ENCODE data around the gene ZNF740. TPM values are rescaled to one million over a fixed set of nuclear protein-coding genes. Genes with fewer than 3 reads are reported as not detected.
"Not testable (repeated sequence)": the region's sequence is repeated elsewhere in the genome, so short reads cannot be mapped to it uniquely, and the experiment has no call there.

The ZNF740 gene
- total RNA-seq, 1 donor from 2014 or later, result 16.8 TPM

DNA sequence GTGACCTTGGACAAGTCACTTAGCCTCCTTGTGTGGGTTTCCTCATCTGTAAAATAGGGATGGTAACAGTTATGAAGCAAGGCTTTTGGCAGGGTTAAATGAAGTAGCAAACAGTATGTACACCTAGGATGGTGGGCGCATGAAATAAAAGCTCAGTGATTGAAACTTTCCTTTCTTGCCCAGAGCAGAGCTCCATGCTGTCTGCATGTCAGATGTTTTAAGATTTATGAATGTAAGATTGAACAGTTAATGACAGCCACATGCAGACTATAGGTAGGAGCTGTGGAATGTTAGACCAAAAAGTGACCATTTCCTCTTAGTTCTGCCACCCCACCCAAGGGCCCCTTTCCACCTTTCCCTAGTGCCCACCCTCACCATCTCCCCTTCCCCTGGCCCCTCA is 14.5 kb downstream of the ZNF740 start:
- no peak for DNase-seq

DNA sequence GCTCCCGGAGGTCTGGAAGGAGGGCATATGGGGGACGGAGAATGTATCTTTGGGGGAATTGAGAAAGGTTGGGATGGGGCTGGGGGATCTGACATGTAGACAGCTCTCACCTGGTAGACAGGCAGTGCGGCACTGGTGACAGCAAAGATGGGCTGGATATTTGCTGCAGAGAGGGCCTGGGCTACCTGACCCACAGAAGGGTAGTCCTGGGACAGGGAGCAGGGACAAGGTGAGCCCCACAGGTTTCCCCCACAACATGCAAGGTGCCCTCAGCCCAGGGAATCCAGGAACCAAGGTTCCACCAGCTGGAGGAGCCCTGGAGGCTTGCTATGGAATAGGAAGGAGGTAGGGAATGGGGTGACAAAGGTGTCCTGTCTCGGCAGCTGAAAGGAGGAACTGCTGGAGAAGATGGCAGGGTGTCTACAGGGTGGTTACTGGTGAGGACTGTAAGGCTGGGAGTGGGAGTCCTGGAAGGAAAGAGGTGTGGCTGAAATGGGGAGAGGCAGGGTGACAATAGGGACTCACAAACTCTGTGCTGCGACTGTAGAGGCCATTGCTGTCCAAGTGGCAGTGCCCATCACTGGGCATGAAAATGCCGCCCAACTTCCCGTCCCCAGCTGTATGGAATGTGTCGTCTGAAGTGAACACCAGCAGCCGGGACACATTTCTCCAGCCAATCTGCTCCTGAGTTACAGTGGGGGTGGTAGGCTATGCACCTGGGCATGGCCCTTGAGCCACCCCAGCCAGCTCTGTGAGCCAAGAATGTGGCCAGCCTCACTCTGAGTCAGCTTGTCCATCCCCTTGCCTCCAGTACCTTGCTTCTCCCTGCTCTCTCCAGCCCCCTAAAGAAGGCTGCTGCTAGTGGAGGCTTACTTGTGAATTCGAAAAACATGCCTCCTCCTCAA is 15.2 kb downstream of the ZNF740 start:
- DNase-seq, result no peak

DNA sequence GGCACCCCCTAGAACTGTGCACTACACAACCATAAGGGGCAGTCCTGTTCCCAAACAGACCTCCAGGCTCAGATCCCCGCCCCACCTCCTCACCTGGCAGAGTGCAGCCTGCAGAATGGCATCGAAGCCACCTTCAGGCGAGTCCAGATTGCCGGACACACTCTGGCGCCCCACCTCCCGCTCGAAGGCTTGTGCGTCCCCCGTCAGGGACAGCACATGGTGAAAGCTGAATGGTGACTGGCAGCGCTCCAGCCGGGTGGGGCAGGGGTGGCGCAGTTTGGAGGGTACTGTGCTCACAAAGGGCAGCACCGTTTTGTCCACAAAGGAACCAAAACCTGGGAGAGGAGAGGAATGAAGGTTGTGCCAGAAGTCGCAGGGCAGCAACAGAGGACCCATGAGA is 16.0 kb downstream of the ZNF740 start:
- DNase-seq, result no peak

DNA sequence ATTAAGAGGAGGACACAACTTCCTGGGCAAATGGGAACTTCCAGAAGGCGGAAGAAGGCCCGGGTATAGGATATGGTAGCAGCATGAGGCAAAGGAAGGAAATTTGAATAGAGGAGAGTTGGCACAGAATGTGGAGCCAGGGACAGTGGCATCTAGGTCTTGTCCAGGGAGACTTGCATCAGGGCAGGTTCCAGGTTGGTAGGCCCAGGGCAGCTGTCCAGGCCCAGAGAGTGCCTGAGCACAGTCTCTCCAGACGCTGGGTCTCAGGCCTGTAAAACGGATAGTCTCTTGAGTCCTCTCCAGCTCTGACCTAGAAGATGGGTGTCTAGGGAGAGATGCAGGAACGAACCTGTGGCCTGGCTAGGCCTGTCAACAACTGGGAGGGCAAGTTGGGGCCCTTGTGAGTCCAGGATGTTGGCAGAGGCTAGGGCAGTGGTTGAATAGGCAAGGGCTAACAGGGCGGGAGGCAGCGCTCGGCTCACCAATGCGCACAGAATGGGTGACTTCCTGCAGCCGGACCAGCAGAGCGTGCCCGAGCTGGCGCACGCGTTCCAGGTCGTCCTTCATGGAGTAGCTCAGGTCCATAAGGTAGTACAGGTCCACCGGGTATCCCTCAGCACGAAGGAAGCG is 16.6 kb downstream of the ZNF740 start:
- DNase-seq, result no peak

DNA sequence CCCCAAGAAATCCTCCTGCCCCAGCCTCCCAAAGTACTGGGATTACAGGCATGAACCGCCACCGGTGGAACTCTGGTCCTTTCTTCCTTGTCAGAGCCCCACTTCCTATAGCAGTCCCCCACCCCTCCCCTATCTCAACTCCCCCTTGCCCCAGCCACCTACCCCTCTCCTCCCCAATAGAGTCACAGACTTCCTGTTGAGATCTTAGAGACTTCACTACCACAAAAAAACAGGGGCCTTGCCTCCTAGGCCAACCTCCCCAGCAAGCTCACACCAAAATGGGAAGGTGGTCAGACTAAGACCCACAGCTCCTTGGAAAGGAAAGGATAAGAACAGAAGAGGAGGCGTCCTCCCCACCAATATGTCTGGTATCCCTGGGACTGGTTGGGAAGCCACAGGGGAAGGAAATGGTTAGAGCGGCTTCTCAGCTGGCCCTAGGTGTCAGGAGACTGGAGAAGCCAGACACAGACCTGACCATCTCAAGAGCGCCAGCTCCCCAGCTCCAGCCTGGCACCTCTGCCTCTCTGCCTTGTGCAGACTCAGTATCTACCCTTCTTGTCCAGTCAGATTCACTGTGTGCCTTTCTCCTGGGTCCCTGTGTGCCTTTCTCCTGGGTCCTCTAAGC is 18.1 kb downstream of the ZNF740 start:
- no peak for DNase-seq

DNA sequence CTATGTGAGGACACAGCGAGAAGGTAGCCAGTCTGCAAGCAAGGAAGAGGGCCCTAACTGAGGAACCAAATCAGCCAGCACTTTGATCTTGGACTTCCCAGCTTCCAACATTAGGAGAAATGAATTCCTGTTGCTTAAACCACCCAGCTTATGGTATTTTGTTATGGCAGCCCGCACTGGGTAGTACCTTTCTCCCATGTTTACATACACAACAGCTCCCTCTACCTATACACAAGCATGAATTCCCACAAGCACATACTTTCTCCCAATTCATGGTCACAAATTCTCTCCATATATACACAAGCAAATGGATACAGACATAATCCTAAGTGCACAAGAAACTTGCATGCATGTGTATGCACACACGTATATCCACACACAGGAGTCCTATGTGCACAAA is 19.2 kb downstream of the ZNF740 start:
- no peak for DNase-seq

DNA sequence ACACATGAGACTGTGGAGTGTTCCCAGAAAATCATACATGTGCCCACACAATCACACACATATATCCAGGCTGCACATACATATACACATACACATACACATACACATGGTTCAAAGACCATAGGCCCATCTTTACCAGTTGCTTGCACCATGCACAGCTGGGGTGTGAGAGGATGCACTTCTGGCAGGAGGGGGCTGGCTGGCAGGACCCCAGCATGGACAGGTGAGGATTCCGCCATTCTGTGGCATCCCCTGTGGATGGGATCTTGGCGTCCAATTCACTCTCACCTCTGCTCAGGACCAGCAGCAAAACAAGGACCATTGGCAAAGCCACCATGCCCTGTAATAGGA is 19.6 kb downstream of the ZNF740 start:
- no peak for DNase-seq

DNA sequence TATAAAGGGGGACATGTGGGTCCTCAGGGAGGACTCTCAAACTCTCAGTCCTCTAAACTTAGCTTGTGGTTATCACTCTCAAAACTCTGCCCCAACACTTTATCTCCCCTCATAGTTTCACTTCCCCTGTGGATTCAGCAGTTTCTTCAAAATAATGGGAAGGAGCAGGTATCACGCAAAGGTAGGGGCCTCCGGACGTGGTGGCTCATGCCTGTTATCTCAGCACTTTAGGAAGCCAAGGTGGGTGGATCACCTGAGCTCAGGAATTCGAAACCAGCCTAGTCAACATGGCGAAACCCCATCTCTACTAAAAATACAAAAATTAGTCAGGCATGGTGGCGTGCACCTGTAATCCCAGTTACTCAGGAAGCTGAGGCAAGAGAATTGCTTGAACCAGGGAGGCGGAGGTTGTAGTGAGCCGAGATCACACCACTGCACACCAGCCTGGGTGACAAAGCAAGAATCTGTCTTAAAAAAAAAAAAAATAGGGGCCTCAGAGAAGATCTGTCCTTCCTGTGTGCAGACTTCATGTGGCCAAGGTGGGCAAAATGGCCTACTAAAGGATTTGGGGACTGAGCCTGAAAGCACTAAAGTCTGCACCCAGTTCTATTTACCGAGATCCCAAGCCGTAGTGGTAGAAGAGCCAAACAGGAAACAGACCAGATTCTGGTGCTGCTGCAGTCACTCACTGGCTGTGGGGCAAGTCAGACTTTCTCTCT is 20.1 kb downstream of the ZNF740 start:
- DNase-seq, result no peak

DNA sequence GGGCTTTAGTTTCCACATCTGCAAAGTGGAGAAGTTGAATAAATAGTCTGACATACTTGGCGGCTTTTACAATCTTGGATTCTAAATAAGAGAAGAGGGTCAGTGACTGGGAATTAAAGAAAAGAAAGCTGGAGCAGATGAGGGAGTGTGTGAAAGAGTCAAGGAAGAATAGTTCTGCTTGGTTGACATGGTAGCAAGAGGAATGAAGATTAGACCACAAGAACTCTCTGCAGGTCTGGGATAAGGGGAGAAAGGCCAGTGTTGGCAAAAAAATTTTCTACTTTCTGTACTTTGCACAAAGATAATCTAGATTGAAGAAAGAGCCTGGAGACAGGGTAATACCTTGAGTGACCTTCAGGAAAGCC is 20.6 kb downstream of the ZNF740 start:
- DNase-seq, result no peak

DNA sequence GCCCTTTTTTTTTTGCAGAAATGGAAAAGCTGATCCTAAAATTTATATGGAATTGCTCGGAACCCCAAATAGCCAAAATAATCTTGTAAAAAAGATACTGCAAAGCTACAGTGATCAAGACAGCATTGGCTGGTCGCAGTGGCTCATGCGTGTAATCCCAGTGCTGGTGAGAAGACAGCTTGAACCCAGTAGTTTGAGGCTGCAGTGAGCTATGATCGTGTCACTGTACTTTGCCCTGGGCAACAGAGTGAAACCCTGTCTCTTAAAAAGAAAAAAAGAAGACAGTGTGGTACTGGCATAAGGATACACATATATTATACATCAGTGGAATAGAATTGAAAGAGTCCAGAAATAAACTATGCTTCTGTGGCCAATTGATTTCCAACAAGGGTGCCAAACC is 21.1 kb downstream of the ZNF740 start:
- no peak for DNase-seq

DNA sequence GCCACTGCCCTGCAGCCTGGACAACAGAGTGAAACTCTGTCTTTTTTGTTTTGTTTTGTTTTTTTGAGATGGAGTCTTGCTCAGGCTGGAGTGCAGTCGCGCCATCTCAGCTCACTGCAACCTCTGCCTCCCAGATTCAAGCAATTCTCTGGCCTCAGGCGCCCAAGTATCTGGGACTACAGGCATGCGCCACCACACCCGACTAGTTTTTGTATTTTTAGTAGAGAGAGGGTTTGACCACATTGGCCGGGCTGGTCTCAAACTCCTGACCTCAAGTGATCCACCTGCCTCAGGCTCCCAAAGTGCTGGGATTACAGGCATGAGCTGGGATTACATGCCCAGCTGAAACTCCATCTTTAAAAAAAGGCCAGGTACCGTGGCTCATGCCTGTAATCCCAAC is 21.8 kb downstream of the ZNF740 start:
- DNase-seq, result not testable (repeated sequence)

DNA sequence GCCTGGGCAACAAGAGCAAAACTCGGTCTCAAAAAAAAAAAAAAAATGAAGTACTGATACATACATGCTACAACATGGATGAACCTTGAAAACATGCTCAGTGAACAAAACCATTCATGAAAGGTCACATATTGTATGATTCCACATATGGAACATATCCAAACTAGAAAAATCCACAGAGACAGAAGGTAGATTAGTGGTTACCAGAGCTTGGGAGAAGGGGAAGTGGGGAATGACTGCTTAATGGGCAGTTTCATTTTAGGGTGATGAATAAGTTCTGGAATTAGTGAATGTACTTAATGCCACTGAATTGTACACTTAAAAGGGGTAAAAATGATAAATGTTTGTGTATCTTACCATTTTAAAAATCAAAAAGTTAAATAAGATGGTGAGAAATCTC is 23.8 kb downstream of the ZNF740 start:
- no peak for DNase-seq

DNA sequence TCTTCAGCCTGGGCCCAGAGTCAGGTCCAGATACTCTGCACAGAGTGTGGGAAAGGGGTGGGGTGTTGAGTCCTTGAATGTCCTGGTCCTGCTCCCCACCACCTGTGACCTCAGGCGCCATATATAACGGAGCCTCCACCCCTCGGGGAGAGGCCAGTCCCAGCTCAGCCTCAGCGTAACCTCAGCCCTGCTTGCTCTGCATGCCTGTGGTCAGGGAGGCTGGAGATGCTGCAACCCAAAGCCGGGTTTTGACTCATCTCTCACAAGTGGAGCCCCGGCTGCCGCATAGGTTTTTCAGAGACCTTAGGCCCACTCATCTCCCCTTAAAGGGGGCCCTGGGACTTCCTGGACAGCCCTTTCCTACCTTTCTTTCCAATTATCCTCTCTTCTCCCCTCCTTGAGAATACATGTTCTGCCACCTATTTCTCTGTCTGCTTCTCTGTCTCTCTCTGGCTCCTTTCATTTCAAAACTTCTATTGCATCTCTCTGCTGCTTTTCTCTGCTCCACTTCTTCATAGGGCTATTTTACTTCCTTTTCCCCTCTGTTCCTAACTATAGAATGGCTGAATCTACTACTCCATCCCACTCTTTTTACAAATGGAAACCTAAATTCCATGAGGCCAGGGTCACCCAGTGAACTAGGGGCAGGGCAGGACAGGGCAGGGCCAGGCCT is 25.4 kb downstream of the ZNF740 start:
- no peak for DNase-seq

DNA sequence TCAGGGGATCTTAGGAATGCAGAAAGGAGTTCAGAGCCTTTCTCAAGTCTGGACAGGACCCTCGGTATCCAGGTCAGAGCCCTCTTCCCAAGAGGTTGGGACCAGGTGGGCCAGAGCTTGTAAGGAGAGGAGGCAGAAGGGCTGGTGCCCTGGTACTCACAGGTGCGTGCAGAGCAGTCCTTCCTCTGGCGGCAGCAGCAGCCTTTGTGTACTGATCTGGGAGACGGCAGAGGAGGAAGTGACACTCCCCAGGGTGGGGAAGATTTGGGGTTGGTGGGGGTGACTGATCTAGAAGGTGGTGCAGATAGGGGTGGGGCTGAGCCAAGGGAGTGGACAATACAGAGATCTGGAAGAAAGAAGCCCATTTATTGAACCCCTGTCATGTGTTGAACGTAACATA is 26.5 kb downstream of the ZNF740 start, which contains the start of gene ITGB7:
TSS of gene ITGB7 (minus strand) at position 210 of the 400 bp plus-strand sequence. CDS start 6,808 bp downstream, outside the sequence.
- DNase-seq, result no peak

DNA sequence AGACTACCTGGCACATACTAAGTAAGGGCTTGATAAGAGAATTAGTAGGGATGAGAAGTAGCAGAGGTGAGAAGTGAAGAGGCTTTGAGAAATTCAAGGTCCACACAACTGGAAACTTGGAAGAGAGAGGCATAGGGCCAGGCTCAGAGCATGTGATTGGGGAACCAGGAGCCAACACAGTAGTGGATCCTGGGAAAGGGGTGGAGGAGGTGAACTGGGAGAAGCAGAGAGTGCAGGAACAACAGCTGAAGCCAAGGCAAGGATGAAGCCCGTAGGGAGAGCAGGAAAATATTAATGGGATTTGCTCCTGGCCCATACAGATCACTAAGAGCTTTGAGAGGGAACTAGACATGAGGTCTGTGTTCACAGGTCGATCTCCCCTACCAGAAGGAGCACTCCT is 27.9 kb downstream of the ZNF740 start:
- DNase-seq, result no peak

DNA sequence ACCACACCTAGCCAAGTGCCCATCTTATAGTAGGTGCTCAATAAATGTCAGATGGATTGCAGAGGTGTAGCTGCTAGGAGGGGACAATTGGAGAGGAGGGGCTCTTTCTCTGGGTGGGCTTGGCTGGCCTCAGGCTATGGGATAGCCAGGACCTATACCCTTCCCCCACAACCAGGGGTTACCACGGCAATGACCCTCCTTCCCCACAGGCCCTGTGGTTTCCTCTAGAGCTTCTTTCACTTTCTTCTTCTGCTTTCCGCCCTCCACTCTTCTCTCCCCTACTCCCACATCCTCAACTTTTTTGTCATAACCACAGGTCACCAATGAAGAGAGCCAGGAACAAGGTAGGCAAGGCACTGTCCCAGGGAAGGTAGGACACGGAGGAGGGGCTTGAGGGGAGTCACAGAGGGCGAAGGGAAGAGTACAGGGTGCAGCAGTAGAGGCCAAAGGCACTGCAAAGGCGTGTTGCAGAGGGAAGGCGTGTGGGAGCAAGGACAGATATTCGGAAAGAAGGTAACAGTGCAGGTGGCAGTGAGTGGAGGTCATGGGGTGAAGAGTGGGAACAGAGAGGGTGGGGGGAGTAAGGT is 28.4 kb downstream of the ZNF740 start:
- no peak for DNase-seq

DNA sequence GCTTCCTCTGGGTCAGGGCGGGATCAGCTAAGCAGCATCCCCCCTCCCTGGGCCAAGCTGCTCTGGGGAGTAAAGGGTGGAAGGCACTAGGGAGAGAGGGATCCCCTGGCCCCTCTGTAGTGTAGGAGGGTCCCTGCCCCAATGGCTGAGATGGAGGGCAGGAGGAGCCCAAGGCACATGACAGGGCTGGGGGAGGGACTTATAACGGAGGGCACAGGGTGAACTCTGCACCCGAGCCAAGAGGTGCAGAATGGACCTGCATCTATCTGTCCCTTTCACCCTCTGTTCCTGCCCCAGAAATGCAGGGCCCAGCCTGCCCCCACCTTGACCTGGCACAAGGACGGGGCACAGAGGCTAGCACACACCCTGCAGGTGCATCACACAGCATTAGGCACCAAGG is 30.3 kb downstream of the ZNF740 start:
- no peak for DNase-seq

DNA sequence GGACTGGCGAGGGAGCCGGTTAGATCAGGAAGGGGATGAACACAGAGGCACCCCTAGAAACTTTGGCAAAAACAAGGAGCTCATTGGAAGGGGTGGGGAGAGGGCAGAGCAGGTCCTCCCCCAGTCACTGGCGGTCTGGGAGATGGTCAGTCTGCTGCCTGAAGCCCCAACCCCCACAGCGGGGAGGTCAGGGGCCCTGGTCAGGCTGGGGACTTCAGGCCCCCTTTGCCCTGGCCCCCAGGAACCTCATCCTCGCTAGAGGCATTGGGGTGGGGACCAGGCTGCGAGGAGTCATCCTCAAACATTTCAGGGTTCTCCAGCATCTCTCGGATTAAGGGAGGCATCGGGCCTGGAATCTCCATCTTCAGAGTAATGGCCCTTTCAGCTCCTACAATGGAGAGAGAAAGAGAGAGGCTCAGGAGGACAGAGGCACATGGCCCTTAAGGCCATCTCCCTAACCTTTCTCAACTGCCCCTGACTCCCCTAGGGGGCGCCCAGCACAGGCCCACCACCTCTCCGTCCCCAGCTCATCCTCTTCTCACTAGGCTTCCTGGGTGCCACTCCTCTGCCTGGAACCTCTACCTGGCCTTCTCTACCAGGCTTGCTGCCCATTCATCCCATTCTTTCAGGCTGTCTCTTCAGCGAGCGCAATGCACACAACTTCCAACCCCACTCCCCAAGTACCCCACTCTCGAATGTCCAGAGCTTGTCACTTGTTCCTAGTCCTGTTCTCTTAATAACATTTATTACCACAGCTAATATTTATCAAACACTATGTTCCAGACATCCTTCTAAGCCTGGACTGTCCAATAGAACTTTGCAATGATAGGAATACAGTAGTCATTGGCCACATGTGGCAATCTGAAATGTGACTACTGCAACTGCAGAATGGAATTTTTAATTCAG is 31.2 kb downstream of the ZNF740 start:
- DNase-seq, result no peak

DNA sequence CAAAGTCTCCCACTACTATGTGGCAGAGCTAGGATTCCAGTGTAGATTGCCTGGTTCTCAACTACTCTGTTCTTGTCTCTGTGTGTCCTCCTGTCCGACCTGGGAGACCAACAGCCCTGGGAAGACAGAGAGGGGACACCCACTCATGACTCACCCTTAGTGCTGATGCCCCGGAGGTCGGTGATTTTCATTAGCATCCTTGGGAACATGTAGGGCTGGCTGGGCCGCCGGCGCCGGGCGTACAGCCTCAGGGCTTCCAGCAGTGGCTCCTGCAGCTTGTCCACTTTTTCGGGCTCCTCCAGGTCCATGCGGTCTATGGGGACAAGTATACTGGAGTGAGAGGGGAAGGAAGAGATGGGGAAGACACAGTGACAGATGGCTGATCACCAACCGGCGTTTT is 32.4 kb downstream of the ZNF740 start:
- DNase-seq, result no peak

DNA sequence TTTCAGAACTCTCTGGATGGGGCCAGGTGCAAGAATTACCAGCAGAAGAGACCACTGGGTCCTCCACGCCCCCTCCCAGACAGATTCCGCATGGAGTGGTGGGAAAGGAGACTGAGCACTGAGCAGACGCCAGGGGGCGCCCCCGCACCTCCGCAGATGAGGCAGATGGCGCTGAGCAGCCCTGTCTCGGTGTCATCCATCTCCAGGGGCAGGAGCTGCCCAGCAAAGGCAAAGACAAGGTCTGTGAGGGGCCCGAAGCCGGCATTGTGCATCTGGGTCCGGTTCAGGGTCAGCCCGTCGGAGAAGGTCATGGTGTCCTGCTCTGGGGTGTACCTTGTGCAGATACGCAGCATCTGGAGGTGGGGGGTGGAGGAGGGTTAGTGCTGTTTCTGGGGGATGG is 32.8 kb downstream of the ZNF740 start:
- DNase-seq, result peak; percentile 91

DNA sequence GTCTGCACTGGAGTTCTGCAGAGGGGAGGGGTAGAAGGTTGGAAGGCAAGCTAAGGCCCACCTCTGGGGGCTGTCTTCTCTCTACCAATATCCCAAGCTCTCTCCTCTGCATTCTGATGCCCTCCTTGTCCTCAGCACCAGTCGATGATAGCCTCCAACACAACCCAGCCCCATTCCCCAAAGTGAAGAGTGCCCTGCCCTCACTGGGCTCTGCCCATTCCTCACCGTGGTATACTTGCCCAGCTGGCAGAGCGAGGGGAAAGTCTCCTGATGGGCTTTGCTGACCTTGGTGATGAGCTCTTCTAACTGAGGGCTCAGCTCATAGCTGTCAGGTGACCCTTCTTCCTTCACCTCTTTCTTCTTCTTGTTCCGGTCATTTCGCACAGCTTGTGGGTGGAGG is 33.7 kb downstream of the ZNF740 start:
- no peak for DNase-seq

Data from tongue (tissue), 2 donors.